22Rv1 (cell line): Measurements from ENCODE around the gene XAB2.

Source experiments
- ZFX ChIP-seq: fragments of 450-650 bp; IDR thresholded peaks from 2 replicates; pipeline ENCODE4 v1.6.1; 2017; ENCODE audit warnings: antibody characterized with exemption, borderline replicate concordance
- TF ChIP-seq, protein P1 (sequence below): fragments of 450-650 bp; IDR thresholded peaks from 2 replicates; pipeline ENCODE4 v1.5.1; 2017; ENCODE audit warnings: mild to moderate bottlenecking

DNA sequence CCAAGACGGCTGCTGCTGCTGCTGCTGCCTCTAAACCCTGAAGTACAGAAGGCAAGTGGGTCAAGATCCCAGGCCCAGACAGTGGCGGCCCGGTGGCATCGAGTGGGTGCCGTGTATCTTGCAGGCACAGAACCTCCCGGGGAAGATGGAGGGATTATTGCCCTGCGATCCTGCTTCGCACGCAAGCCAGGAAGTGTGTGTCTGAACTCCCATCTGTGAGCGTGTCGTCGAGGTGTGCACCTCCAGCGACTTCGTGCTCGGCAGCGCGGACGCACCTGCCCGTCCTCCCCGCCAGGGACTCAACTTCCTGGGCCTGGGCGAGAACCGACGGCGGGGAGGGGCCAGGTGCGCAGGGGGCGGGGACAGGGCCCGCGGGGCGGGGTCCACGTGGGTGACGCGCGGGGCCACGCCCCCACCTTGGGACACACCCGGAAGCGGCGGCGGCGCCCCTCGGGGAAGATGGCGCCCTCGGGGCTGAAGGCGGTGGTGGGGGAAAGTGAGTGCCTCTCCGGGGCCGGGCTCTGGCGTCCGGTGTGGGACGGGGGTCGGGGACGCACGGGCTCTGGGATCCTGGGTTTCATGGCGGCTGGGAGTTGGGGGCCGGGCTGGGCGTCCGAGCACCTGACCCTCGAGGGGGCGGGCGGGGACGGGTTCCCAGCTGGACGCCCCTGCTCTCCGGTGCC is 7.5 kb upstream of the XAB2 start, which contains the start of gene STXBP2:
- TF ChIP-seq, protein P1, sequence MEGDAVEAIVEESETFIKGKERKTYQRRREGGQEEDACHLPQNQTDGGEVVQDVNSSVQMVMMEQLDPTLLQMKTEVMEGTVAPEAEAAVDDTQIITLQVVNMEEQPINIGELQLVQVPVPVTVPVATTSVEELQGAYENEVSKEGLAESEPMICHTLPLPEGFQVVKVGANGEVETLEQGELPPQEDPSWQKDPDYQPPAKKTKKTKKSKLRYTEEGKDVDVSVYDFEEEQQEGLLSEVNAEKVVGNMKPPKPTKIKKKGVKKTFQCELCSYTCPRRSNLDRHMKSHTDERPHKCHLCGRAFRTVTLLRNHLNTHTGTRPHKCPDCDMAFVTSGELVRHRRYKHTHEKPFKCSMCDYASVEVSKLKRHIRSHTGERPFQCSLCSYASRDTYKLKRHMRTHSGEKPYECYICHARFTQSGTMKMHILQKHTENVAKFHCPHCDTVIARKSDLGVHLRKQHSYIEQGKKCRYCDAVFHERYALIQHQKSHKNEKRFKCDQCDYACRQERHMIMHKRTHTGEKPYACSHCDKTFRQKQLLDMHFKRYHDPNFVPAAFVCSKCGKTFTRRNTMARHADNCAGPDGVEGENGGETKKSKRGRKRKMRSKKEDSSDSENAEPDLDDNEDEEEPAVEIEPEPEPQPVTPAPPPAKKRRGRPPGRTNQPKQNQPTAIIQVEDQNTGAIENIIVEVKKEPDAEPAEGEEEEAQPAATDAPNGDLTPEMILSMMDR, result 0 out of 2 replicates have a peak, but pooled peaks have one; percentile 22
- TF ChIP-seq ZFX, result no peak
